Osteocyte (in vitro differentiated cells): ENCODE results near the gene FAM32A. TPM values are rescaled to one million over a fixed set of nuclear protein-coding genes. Genes with fewer than 3 reads are reported as not detected.

Source experiments
- DNase-seq: peaks from one replicate; pipeline ENCODE4 v3.0.0; 2021; ENCODE audit warnings: mixed read lengths; ENCODE audit not compliant: unreplicated experiment; ENCODE audit errors: extremely low spot score
- H3K27ac Mint-ChIP-seq: one replicate; pipeline ENCODE4 v1.8.0; 2021; ENCODE audit warnings: mild to moderate bottlenecking, mixed read lengths; ENCODE audit not compliant: unreplicated experiment
- H3K27me3 Mint-ChIP-seq: one replicate; pipeline ENCODE4 v1.8.0; 2021; ENCODE audit warnings: mixed read lengths; ENCODE audit not compliant: unreplicated experiment
- H3K36me3 Mint-ChIP-seq: one replicate; pipeline ENCODE4 v1.8.0; 2021; ENCODE audit warnings: mixed read lengths; ENCODE audit not compliant: unreplicated experiment
- H3K4me1 Mint-ChIP-seq: one replicate; pipeline ENCODE4 v1.8.0; 2021; ENCODE audit warnings: mixed read lengths; ENCODE audit not compliant: unreplicated experiment
- H3K4me3 Mint-ChIP-seq: one replicate; pipeline ENCODE4 v1.8.0; 2021; ENCODE audit warnings: mild to moderate bottlenecking, moderate library complexity, mixed read lengths; ENCODE audit not compliant: unreplicated experiment
- H3K9me3 Mint-ChIP-seq: one replicate; pipeline ENCODE4 v1.8.0; 2021; ENCODE audit warnings: mixed read lengths; ENCODE audit not compliant: unreplicated experiment
- CTCF ChIP-seq: fragments of 200-600 bp; sonication (generic); IDR thresholded peaks from 2 replicates; pipeline ENCODE4 v1.5.0; 2021; ENCODE audit warnings: antibody characterized with exemption, mild to moderate bottlenecking, moderate library complexity
- total RNA-seq: library from RNA; stranded (reverse); gene quantifications from 2 replicates; pipeline ENCODE4 v1.2.1, GENCODE V29; 2021

FAM32A gene
- total RNA-seq, 1 donor from 2014 or later = 78.8 TPM

DNA sequence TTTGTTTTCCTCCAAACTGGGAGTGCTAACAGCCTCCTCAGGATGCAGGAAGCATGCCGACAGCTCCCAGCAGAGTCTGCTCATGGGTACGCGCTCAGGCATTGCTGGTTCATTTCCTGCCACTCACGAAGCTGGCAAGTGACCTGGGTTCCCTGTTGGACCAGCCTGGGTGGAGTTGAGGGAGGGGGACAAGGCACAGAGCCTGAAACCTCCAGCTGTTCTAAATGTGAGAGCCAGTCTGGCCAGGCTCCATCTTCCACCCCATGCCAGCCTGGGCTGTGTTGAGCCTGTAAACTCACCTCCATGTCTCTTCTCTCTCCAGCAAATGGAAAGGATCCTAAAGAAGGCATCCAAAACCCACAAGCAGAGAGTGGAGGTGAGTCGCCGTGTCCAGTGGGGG lies 5.0 kb downstream of the FAM32A start:
- peaks cover 29% of the 10 kb centered on the region for H3K36me3 Mint-ChIP-seq
- no peak overlapping the region for H3K27ac Mint-ChIP-seq
- H3K27me3 Mint-ChIP-seq = no peaks in the 10 kb centered on the region
- H3K4me3 Mint-ChIP-seq = no peak overlapping the region
- TF ChIP-seq CTCF = no peak
- no peaks in the 10 kb centered on the region for H3K9me3 Mint-ChIP-seq
- H3K4me1 Mint-ChIP-seq = peaks cover 21% of the 10 kb centered on the region
- DNase-seq = no peak

DNA sequence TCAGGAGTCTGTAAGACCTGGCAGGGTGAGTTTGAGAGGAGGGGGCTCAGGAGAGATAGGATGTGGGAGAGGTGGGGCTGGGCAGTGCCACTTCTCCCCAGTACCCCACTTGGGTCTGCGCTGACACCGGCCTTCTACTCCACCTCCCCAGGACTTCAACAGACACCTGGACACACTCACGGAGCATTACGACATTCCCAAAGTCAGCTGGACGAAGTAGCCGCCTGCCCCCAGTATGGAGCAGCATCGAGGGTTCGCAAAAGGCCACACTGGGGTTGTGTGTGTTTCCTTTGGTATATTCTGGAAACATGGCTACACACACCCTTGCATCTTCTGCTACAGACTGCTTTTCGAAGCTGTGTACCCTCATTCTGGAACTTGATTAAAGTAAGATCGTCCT lies 5.5 kb downstream of the FAM32A start:
- no peak for TF ChIP-seq CTCF
- Mint-ChIP-seq H3K9me3 (no peaks in the 10 kb centered on the region), H3K27ac (no peak overlapping the region), H3K27me3 (no peaks in the 10 kb centered on the region), H3K36me3 (peaks cover 26% of the 10 kb centered on the region), H3K4me1 (peaks cover 16% of the 10 kb centered on the region), H3K4me3 (no peak overlapping the region)
- no peak for DNase-seq

DNA sequence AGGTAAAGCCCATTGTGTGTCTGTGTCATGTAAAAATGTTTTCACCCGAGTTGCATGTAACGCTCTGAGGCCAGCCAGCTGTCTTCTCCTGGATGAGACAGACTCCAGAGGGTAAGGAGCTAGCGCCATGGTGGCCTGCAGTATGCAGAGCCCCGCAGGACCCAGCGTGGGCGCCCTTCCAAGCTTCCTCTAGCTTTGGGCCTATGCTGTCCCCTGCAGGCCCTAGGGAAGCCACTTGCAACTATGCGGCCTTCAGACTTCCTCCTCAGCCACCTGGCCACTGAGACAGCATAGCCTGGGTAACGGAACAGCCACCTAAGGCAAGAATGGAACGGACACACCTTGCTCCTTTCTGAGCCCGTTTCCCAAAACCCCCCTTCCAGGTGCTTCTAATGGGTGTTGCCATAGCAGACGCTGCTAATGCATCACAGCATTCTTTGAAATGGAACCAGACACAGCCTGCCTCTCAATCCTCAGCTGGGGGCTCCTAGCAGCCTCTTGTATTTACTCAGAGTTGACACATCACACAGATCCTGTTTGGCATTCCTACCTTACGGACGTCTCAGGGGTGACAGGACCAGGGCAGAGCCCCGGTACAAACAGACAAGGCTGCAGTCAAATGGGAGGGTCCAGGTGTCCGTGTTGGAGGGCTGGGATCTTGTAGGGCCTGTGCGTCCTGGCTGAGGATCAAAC lies 6.2 kb downstream of the FAM32A start:
- H3K27me3 Mint-ChIP-seq = no peaks in the 10 kb centered on the region
- H3K27ac Mint-ChIP-seq = no peak overlapping the region
- H3K36me3 Mint-ChIP-seq = peaks cover 26% of the 10 kb centered on the region
- no peaks in the 10 kb centered on the region for H3K9me3 Mint-ChIP-seq
- H3K4me3 Mint-ChIP-seq = no peak overlapping the region
- no peak for DNase-seq
- H3K4me1 Mint-ChIP-seq = peaks cover 13% of the 10 kb centered on the region
- TF ChIP-seq CTCF = no peak

DNA sequence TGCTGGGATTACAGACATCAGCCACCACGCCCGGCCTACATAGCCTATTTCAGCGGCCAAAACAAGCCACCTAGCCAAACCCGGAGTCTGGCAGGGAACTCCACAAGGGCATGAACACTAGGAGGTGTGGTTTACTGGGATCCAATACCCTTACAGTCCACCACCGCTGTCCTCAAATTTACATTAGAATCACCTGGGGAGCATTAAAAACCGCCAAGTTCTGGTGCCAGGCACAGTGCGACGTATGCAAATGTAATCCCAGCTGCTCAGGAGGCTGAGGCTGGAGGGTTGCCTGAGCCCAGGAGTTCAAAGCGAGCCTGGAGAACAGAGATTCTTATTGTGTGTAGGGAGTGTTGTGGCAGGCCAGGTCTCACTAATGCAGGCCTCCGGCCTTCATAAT lies 8.3 kb downstream of the FAM32A start:
- no peak overlapping the region for H3K4me3 Mint-ChIP-seq
- TF ChIP-seq CTCF = no peak
- H3K27ac Mint-ChIP-seq = no peak overlapping the region
- H3K27me3 Mint-ChIP-seq = no peaks in the 10 kb centered on the region
- H3K4me1 Mint-ChIP-seq = peaks cover 12% of the 10 kb centered on the region
- no peak for DNase-seq
- peaks cover 19% of the 10 kb centered on the region for H3K36me3 Mint-ChIP-seq
- no peaks in the 10 kb centered on the region for H3K9me3 Mint-ChIP-seq

- Mint-ChIP-seq H3K27me3 (no peaks in the 10 kb centered on the region), H3K4me3 (peak overlapping the region; percentile 89), H3K27ac (peak overlapping the region; percentile 95), H3K4me1 (peaks cover 25% of the 10 kb centered on the region), H3K9me3 (no peaks in the 10 kb centered on the region), H3K36me3 (peaks cover 10% of the 10 kb centered on the region)
- DNase-seq = no peak
- no peak for TF ChIP-seq CTCF
Measured at GRCh38 chr19:16197188-16197621, 12.0 kb downstream of the FAM32A start.
